ENCODE results near the gene RHOV. TPM values are rescaled to one million over a fixed set of nuclear protein-coding genes. Genes with fewer than 3 reads are reported as not detected.

RHOV gene
- total and polyA plus RNA-seq, 2 experiments from 2014 or later, result not detected

DNA sequence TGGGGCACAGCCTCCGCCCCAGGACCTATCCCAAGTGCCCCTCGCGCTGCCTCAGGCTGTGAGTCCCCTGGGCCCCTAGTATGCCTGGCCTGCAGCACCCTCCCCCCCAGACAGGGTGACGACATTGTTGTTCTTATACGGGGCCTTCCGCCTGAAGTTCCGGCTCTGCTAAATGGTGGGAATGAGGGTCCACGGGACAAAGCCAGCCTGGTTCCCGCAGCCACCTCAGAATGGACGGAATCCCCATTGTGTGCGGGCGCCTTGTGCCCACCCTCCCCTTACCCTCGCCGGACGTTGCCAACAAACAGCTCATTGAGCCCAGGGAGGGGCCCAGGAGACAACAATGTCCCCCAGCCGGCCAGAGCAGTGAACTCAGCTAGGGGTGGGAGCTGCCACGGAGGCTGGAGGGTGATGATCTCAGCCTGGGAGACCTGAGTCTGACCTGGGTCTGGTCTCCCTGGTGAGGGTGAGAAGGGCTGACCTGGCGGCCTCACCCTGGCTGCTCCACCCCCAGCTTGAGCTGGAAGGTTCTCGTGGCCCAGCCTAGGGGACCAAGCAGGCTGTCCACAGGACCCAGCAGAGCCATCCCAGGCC, 44.9 kb upstream of the RHOV start:
- Histone ChIP-seq H3K9me3 (ENCODE audit: low read depth) (no peaks in the 10 kb centered on the region), H3K9me2 (ENCODE audit: insufficient read depth) (no peaks in the 10 kb centered on the region), H3K4me2 (ENCODE audit: unreplicated experiment) (no peak overlapping the region), H3K4me1 (ENCODE audit: insufficient read depth) (no peaks in the 10 kb centered on the region), H2AFZ (no peak overlapping the region), H3K9ac (no peak overlapping the region), H3F3A (ENCODE audit: insufficient read depth) (no peaks in the 10 kb centered on the region), H4K20me1 (ENCODE audit: insufficient read depth) (no peaks in the 10 kb centered on the region), H3K27me3 (replicated peaks; ENCODE audit: insufficient read depth) (no peaks in the 10 kb centered on the region), H3K27ac (no peak overlapping the region), H3K79me2 (ENCODE audit: insufficient read depth) (no peaks in the 10 kb centered on the region), H3K4me3 (no peak overlapping the region), H3K36me3 (ENCODE audit: low read depth) (no peaks in the 10 kb centered on the region)
- DNase-seq, result no peak
- TF ChIP-seq EZH2 (IDR thresholded peaks at IDR 0.05; ENCODE audit: insufficient read depth, poor library complexity, severe bottlenecking), result no peak
- no peak for TF ChIP-seq EZH2phosphoT487 (IDR thresholded peaks at IDR 0.05; ENCODE audit: insufficient read depth, low read depth)
- 79% methylated on average over 15 to 19 of the region's 19 CpGs for WGBS, 2 experiments (ENCODE audit: low coverage in 1 of 2, low lambda C conversion rate in 2 of 2, missing lambda C conversion rate in 2 of 2)
- in situ Hi-C loops (cut with MboI), result loop anchor here (10.0 kb wide), 1 partner anchor 256 kb away; no protein-coding TSS in a partner anchor

DNA sequence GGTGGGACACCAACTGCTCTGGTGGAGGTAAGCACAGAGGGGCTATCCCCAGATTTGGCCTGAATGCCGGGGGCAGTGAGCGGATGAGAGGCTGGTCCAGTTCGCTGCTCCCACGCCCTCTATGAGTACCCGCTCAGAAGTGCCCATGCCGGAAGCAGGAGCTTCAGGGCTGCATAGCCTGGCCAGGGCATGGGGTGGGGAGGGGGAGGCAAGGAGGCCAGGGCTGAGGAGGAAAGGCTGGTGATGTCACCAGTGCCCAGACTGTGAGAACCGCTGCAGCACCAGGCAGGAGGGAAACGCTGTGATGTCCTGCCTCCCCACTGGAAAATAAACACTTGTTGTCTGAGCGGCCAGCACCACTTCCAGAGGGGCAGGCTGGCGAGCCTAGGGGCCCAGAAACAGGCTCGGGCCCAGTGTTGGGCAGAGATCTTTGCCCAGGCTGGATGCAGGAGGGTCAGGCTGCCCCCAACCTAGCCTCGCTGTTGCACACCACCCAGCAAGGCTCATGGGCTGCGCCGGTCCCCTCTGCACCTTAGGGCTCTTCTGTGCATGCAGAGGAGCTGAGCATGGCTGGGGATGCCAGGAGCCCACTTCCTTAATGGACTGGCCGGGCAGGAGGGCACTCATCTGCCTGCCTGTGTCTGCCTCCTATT, 44.2 kb upstream of the RHOV start:
- Histone ChIP-seq H3K27me3 (replicated peaks; ENCODE audit: insufficient read depth) (no peaks in the 10 kb centered on the region), H3K9ac (no peak overlapping the region), H3K4me2 (ENCODE audit: unreplicated experiment) (no peak overlapping the region), H3K4me1 (ENCODE audit: insufficient read depth) (no peaks in the 10 kb centered on the region), H3K36me3 (ENCODE audit: low read depth) (no peaks in the 10 kb centered on the region), H4K20me1 (ENCODE audit: insufficient read depth) (no peaks in the 10 kb centered on the region), H3K79me2 (ENCODE audit: insufficient read depth) (no peaks in the 10 kb centered on the region), H3K4me3 (no peak overlapping the region), H3F3A (ENCODE audit: insufficient read depth) (no peaks in the 10 kb centered on the region), H3K27ac (no peak overlapping the region), H3K9me2 (ENCODE audit: insufficient read depth) (no peaks in the 10 kb centered on the region), H3K9me3 (ENCODE audit: low read depth) (no peaks in the 10 kb centered on the region), H2AFZ (no peak overlapping the region)
- TF ChIP-seq EZH2phosphoT487 (IDR thresholded peaks at IDR 0.05; ENCODE audit: insufficient read depth, low read depth) (no peak), EZH2 (IDR thresholded peaks at IDR 0.05; ENCODE audit: insufficient read depth, poor library complexity, severe bottlenecking) (no peak)
- in situ Hi-C loops (cut with MboI), result loop anchor here (10.0 kb wide), 1 partner anchor 257 kb away; no protein-coding TSS in a partner anchor
- WGBS, 2 experiments (ENCODE audit: low coverage in 1 of 2, low lambda C conversion rate in 2 of 2, missing lambda C conversion rate in 2 of 2), result 75 to 79% methylated on average over 14 to 15 of the region's 15 CpGs
- DNase-seq, result no peak

DNA sequence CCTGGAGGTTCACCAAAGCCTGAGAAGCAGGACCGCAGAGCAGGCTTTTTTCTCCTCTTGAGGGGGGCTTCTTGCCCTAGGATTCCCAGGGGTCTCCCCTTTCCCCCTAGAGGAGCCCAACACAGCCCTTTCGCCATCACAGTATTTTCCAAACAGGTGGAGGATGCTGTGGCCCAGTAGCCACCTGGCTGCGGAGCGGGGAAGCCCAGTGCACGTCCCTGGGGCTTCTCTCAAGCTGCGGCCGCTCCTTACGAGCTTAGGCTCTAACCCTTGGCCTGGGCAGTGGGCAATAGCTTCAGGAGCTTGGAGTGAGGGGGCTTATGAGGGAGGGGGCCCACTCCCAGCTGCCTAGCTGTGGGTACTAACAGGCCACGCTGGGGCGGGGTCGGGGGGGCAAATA, 43.6 kb upstream of the RHOV start:
- H3K27me3 ChIP-seq (replicated peaks; ENCODE audit: insufficient read depth), result no peaks in the 10 kb centered on the region
- H3F3A ChIP-seq (ENCODE audit: insufficient read depth), result no peaks in the 10 kb centered on the region
- in situ Hi-C loops (cut with MboI), result loop anchor here (10.0 kb wide), 1 partner anchor 257 kb away; no protein-coding TSS in a partner anchor
- no peaks in the 10 kb centered on the region for H3K9me2 ChIP-seq (ENCODE audit: insufficient read depth)
- no peaks in the 10 kb centered on the region for H3K9me3 ChIP-seq (ENCODE audit: low read depth)
- no peaks in the 10 kb centered on the region for H3K79me2 ChIP-seq (ENCODE audit: insufficient read depth)
- H3K9ac ChIP-seq, result no peak overlapping the region
- H2AFZ ChIP-seq, result no peak overlapping the region
- no peaks in the 10 kb centered on the region for H3K36me3 ChIP-seq (ENCODE audit: low read depth)
- no peaks in the 10 kb centered on the region for H4K20me1 ChIP-seq (ENCODE audit: insufficient read depth)
- no peaks in the 10 kb centered on the region for H3K4me1 ChIP-seq (ENCODE audit: insufficient read depth)
- TF ChIP-seq EZH2 (IDR thresholded peaks at IDR 0.05; ENCODE audit: insufficient read depth, poor library complexity, severe bottlenecking) (no peak), EZH2phosphoT487 (IDR thresholded peaks at IDR 0.05; ENCODE audit: insufficient read depth, low read depth) (no peak)
- H3K4me3 ChIP-seq, result no peak overlapping the region
- WGBS, 2 experiments (ENCODE audit: low coverage in 1 of 2, low lambda C conversion rate in 2 of 2, missing lambda C conversion rate in 2 of 2), result 60 to 61% methylated on average over 7 to 11 of the region's 11 CpGs
- no peak for DNase-seq
- no peak overlapping the region for H3K27ac ChIP-seq
- H3K4me2 ChIP-seq (ENCODE audit: unreplicated experiment), result no peak overlapping the region

DNA sequence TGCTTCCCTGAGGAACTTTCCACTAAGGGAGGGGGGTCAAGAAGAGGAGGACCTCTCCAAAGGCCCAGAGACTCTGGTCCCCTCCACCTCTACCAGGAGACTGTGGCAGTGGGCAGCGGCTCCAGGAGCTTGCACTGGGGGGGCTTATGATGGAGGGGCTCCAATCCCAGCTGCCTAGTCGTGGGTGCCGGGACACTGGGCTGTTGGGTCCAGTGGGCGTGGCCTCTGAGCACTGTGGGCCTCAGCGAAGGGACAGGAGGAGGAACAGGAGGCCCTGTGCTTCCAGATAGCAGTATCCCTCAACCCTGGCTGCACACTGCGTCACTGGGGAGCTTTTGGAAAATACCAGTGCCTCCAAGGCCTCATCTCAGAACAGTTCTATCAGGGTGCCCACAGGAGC, 41.6 kb upstream of the RHOV start:
- no peak overlapping the region for H3K9ac ChIP-seq

More for the DNA sequence above, 41.6 kb upstream of the RHOV start:
- no peak for DNase-seq
- Histone ChIP-seq H3K27me3 (replicated peaks; ENCODE audit: insufficient read depth) (no peaks in the 10 kb centered on the region), H3K36me3 (ENCODE audit: low read depth) (no peaks in the 10 kb centered on the region), H3F3A (ENCODE audit: insufficient read depth) (no peaks in the 10 kb centered on the region), H2AFZ (no peak overlapping the region), H3K4me2 (ENCODE audit: unreplicated experiment) (no peak overlapping the region), H3K9me2 (ENCODE audit: insufficient read depth) (no peaks in the 10 kb centered on the region), H3K27ac (no peak overlapping the region), H3K9me3 (ENCODE audit: low read depth) (no peaks in the 10 kb centered on the region), H3K4me3 (no peak overlapping the region), H3K79me2 (ENCODE audit: insufficient read depth) (no peaks in the 10 kb centered on the region), H3K4me1 (ENCODE audit: insufficient read depth) (0 out of 2 replicates have a peak, but pooled peaks cover under 1% of the 10 kb centered on the region), H4K20me1 (ENCODE audit: insufficient read depth) (no peaks in the 10 kb centered on the region)
- 63 to 72% methylated on average over 2 to 6 of the region's 6 CpGs for WGBS, 2 experiments (ENCODE audit: low coverage in 1 of 2, low lambda C conversion rate in 2 of 2, missing lambda C conversion rate in 2 of 2)
- no peak for TF ChIP-seq EZH2phosphoT487 (IDR thresholded peaks at IDR 0.05; ENCODE audit: insufficient read depth, low read depth)
- TF ChIP-seq EZH2 (IDR thresholded peaks at IDR 0.05; ENCODE audit: insufficient read depth, poor library complexity, severe bottlenecking), result no peak
- in situ Hi-C loops (cut with MboI), result loop anchor here (10.0 kb wide), 1 partner anchor 259 kb away; no protein-coding TSS in a partner anchor

Measured in GM23248 (cell line).